Mammary epithelial cell (primary cell): ENCODE measurements around the gene HMGN1.

Experiments used
- CTCF ChIP-seq, 2 donors: IDR thresholded peaks in 1 of 2; conservative IDR thresholded peaks in 1 of 2; 2 replicates each; pipeline ENCODE4 v1.5.1; 2011 to 2012; ENCODE audit warnings: inconsistent platforms in 2 of 2, low read length in 2 of 2, mild to moderate bottlenecking in 2 of 2, control low read depth in 1 of 2, low read depth in 1 of 2; ENCODE audit not compliant: insufficient read depth in 1 of 2; ENCODE audit errors: extremely low read depth in 1 of 2
- EZH2 ChIP-seq: IDR thresholded peaks from 2 replicates; pipeline ENCODE4 v1.6.1; 2012; ENCODE audit warnings: low read length, inconsistent platforms, borderline replicate concordance

- TF ChIP-seq CTCF (conservative IDR thresholded peaks at IDR 0.05 in 1 of 2, IDR thresholded peaks at IDR 0.05 in 1 of 2; ENCODE audit: extremely low read depth in 1 of 2, insufficient read depth in 1 of 2, low read depth in 1 of 2, low read length in 2 of 2) (no peak), EZH2 (no peak)
Measured at GRCh38 chr21:39386899-39387298, 38.0 kb upstream of the HMGN1 start.
